GM23338 (cell line): Measurements from ENCODE around the gene CNDP1. TPM values are rescaled to one million over a fixed set of nuclear protein-coding genes. Genes with fewer than 3 reads are reported as not detected.
A peak's percentile ranks its signal among the peaks of the same experiment; 100 is the strongest.

ENCODE experiments used
- ATAC-seq: fragments of 200-7000 bp; cut with Tn5 transposase; 3 replicates; pipeline ENCODE4 v1.9.1; 2020
- DNase-seq: peaks from one replicate; pipeline ENCODE4 v3.0.0-alpha.2; 2015; ENCODE audit warnings: low spot score
- H2AFZ ChIP-seq: fragments of 200-600 bp; sonication (generic); 2 replicates; pipeline ENCODE4 v1.8.0; 2016; ENCODE audit warnings: antibody characterized with exemption, mild to moderate bottlenecking, moderate library complexity
- H3F3A ChIP-seq: fragments of 200-600 bp; sonication (generic); replicated peaks from 2 replicates; pipeline ENCODE4 v1.8.0; 2017; ENCODE audit warnings: antibody characterized with exemption, mixed run types, low read depth
- H3K27ac ChIP-seq: fragments of 200-600 bp; sonication (generic); 2 replicates; pipeline ENCODE4 v1.6.1; 2016; ENCODE audit warnings: low read depth
- H3K27me3 ChIP-seq: fragments of 200-600 bp; sonication (generic); 2 replicates; pipeline ENCODE4 v1.8.0; 2016; ENCODE audit warnings: mild to moderate bottlenecking, mixed run types, moderate library complexity; ENCODE audit not compliant: insufficient read depth
- H3K36me3 ChIP-seq: fragments of 200-600 bp; sonication (generic); 2 replicates; pipeline ENCODE4 v1.8.0; 2016; ENCODE audit warnings: mild to moderate bottlenecking; ENCODE audit not compliant: insufficient read depth
- H3K4me1 ChIP-seq: fragments of 200-600 bp; sonication (generic); 2 replicates; pipeline ENCODE4 v1.8.0; 2016; ENCODE audit warnings: mild to moderate bottlenecking, moderate library complexity; ENCODE audit not compliant: insufficient read depth
- H3K4me2 ChIP-seq: fragments of 200-600 bp; sonication (generic); 2 replicates; pipeline ENCODE4 v1.7.1; 2017; ENCODE audit warnings: mixed run types
- H3K4me3 ChIP-seq: fragments of 200-600 bp; sonication (generic); 2 replicates; pipeline ENCODE4 v1.6.1; 2016; ENCODE audit warnings: mixed run types
- H3K79me2 ChIP-seq: fragments of 200-600 bp; sonication (generic); replicated peaks from 2 replicates; pipeline ENCODE4 v1.8.0; 2017; ENCODE audit warnings: mild to moderate bottlenecking; ENCODE audit not compliant: insufficient read depth
- H3K9me2 ChIP-seq: fragments of 200-600 bp; sonication (generic); 2 replicates; pipeline ENCODE4 v1.8.0; 2017; ENCODE audit not compliant: insufficient read depth
- H4K20me1 ChIP-seq: fragments of 200-600 bp; sonication (generic); replicated peaks from 2 replicates; pipeline ENCODE4 v1.8.0; 2017; ENCODE audit warnings: mild to moderate bottlenecking; ENCODE audit not compliant: insufficient read depth
- H3K27ac Mint-ChIP-seq: 2 replicates; pipeline ENCODE4 v1.8.0; 2020; ENCODE audit warnings: inconsistent platforms, mild to moderate bottlenecking, moderate library complexity, mixed read lengths
- H3K27me3 Mint-ChIP-seq: 3 replicates; pipeline ENCODE4 v1.8.0; 2022; ENCODE audit warnings: low read depth, mild to moderate bottlenecking, moderate library complexity, mixed read lengths, inconsistent platforms; ENCODE audit not compliant: insufficient read depth, poor library complexity
- H3K36me3 Mint-ChIP-seq: 3 replicates; pipeline ENCODE4 v1.8.0; 2021; ENCODE audit warnings: low read depth, mild to moderate bottlenecking, inconsistent platforms, moderate library complexity, mixed read lengths
- H3K4me1 Mint-ChIP-seq: 3 replicates; pipeline ENCODE4 v1.8.0; 2020; ENCODE audit warnings: mild to moderate bottlenecking, inconsistent platforms, mixed read lengths
- H3K4me3 Mint-ChIP-seq: 3 replicates; pipeline ENCODE4 v1.8.0; 2021; ENCODE audit warnings: moderate library complexity, mild to moderate bottlenecking, inconsistent platforms, mixed read lengths
- H3K9me3 Mint-ChIP-seq: 3 replicates; pipeline ENCODE4 v1.8.0; 2020; ENCODE audit warnings: moderate library complexity, mild to moderate bottlenecking, inconsistent platforms, mixed read lengths
- CREB1 ChIP-seq: fragments of 250-450 bp; sonication (Bioruptor Pico); IDR thresholded peaks from 2 replicates; pipeline ENCODE4 v1.5.0; 2020; ENCODE audit warnings: low read depth, mild to moderate bottlenecking, moderate library complexity
- CTCF ChIP-seq, 2 experiments: fragments of 200-600 bp in 1 of 2; sonication (generic) in 1 of 2; conservative IDR thresholded peaks; 2 replicates each; pipeline versions ENCODE4 v1.5.1 to v1.6.1; 2016 to 2017; ENCODE audit warnings: antibody characterized with exemption in 2 of 2, low read depth in 2 of 2, mild to moderate bottlenecking in 2 of 2, moderate library complexity in 1 of 2
- EZH2 ChIP-seq: fragments of 200-600 bp; sonication (generic); IDR thresholded peaks from one replicate; pipeline ENCODE4 v1.8.0; 2017; ENCODE audit warnings: antibody characterized with exemption, mild to moderate bottlenecking, low read depth; ENCODE audit not compliant: unreplicated experiment
- EZH2phosphoT487 ChIP-seq: fragments of 200-600 bp; sonication (generic); IDR thresholded peaks from one replicate; pipeline ENCODE4 v1.8.1; 2018; ENCODE audit warnings: antibody characterized with exemption; ENCODE audit not compliant: unreplicated experiment
- JUNB ChIP-seq: IDR thresholded peaks from one replicate; pipeline ENCODE4 v1.6.1; 2016; ENCODE audit warnings: antibody characterized with exemption; ENCODE audit not compliant: unreplicated experiment
- NANOG ChIP-seq: IDR thresholded peaks from 2 replicates; pipeline ENCODE4 v1.6.1; 2016; ENCODE audit warnings: antibody characterized with exemption, borderline replicate concordance
- POLR2AphosphoS5 ChIP-seq: IDR thresholded peaks from 2 replicates; pipeline ENCODE4 v1.6.1; 2016; ENCODE audit warnings: antibody characterized with exemption, low read depth
- REST ChIP-seq: IDR thresholded peaks from one replicate; pipeline ENCODE4 v1.6.1; 2018; ENCODE audit warnings: antibody characterized with exemption; ENCODE audit not compliant: unreplicated experiment
- STAT1 ChIP-seq: IDR thresholded peaks from one replicate; pipeline ENCODE4 v1.6.1; 2016; ENCODE audit warnings: antibody characterized with exemption; ENCODE audit not compliant: unreplicated experiment
- ZNF114 ChIP-seq: fragments of 250-450 bp; sonication (Bioruptor Pico); IDR thresholded peaks from 2 replicates; pipeline ENCODE4 v1.5.0; 2020; ENCODE audit warnings: mild to moderate bottlenecking, moderate library complexity
- ZNF331 ChIP-seq: fragments of 250-450 bp; sonication (Bioruptor Pico); IDR thresholded peaks from 2 replicates; pipeline ENCODE4 v1.5.0; 2020; ENCODE audit warnings: low read depth, mild to moderate bottlenecking, moderate library complexity
- ZNF462 ChIP-seq: fragments of 250-450 bp; sonication (Bioruptor Pico); IDR thresholded peaks from 2 replicates; pipeline ENCODE4 v1.5.0; 2020; ENCODE audit warnings: mild to moderate bottlenecking, moderate library complexity
- polyA plus RNA-seq: library from polyadenylated mRNA; unstranded; fragments of >200 nt; fragmentation: Nextera tagmentation; extraction: Ambion mirVana; gene quantifications from 2 replicates; pipeline ENCODE4 v1.2.1, GENCODE V29; 2016
- total RNA-seq: library from RNA; depleted of rRNA; stranded (reverse); fragments of >200 nt; shearing (Covaris generic); gene quantifications from 2 replicates; pipeline ENCODE4 v1.2.3, GENCODE V29; 2014

The CNDP1 gene
- total and polyA plus RNA-seq, 2 experiments from 2014 or later, result 0.03 to 0.11 TPM

- no peaks in the 10 kb centered on the region for H3F3A ChIP-seq
- no peaks in the 10 kb centered on the region; the same call in 1 of the 2 replicates for H3K4me1 ChIP-seq
- ATAC-seq (no peak), DNase-seq (no peak)
- Mint-ChIP-seq H3K36me3 (peaks cover 91% of the 10 kb centered on the region), H3K4me3 (no peak overlapping the region), H3K9me3 (no peaks in the 10 kb centered on the region), H3K27ac (0 out of 2 replicates have a peak overlapping the region, but pooled peaks have one; percentile 8), H3K27me3 (peaks cover 6% of the 10 kb centered on the region), H3K4me1 (peaks cover 22% of the 10 kb centered on the region)
- peaks cover 14% of the 10 kb centered on the region for H4K20me1 ChIP-seq
- no peak overlapping the region for H3K27ac ChIP-seq
- no peaks in the 10 kb centered on the region for H3K27me3 ChIP-seq
- H3K4me2 ChIP-seq, result no peak overlapping the region
- TF ChIP-seq REST (no peak), NANOG (no peak)
- no peaks in the 10 kb centered on the region for H3K9me2 ChIP-seq
- no peak overlapping the region for H2AFZ ChIP-seq
- H3K36me3 ChIP-seq, result peaks cover 28% of the 10 kb centered on the region
- no peaks in the 10 kb centered on the region for H3K79me2 ChIP-seq
- H3K4me3 ChIP-seq, result no peak overlapping the region
Observed at GRCh38 chr18:74510770-74511095, 23.6 kb upstream of the CNDP1 start.

GRCh38 chr18:74511823-74512222, 22.5 kb upstream of the CNDP1 start:
- no peak overlapping the region for H3K4me3 ChIP-seq
- peaks cover 27% of the 10 kb centered on the region for H3K36me3 ChIP-seq
- peaks cover 10% of the 10 kb centered on the region for H4K20me1 ChIP-seq
- Mint-ChIP-seq H3K4me3 (no peak overlapping the region), H3K9me3 (no peaks in the 10 kb centered on the region), H3K36me3 (peaks cover 91% of the 10 kb centered on the region), H3K27me3 (peaks cover 5% of the 10 kb centered on the region), H3K4me1 (peaks cover 15% of the 10 kb centered on the region), H3K27ac (no peak overlapping the region; the same call in 1 of the 2 replicates)
- ATAC-seq (no peak), DNase-seq (no peak)
- H3F3A ChIP-seq, result no peaks in the 10 kb centered on the region
- H3K4me1 ChIP-seq, result no peaks in the 10 kb centered on the region
- no peaks in the 10 kb centered on the region for H3K9me2 ChIP-seq
- H3K79me2 ChIP-seq, result no peaks in the 10 kb centered on the region
- H3K4me2 ChIP-seq, result no peak overlapping the region
- no peak overlapping the region for H3K27ac ChIP-seq
- H3K27me3 ChIP-seq, result no peaks in the 10 kb centered on the region
- no peak overlapping the region for H2AFZ ChIP-seq
- TF ChIP-seq EZH2phosphoT487 (no peak), ZNF462 (CRISPR knock-in tag) (no peak), CTCF (conservative IDR thresholded peaks at IDR 0.05; ENCODE audit: low read depth in 2 of 2) (no peak), ZNF114 (CRISPR knock-in tag) (no peak), POLR2AphosphoS5 (no peak), STAT1 (no peak), EZH2 (no peak), ZNF331 (no peak), JUNB (no peak), CREB1 (no peak)
